ENCODE data around the gene TMIGD2. TPM values are rescaled to one million over a fixed set of nuclear protein-coding genes. Genes with fewer than 3 reads are reported as not detected.

The TMIGD2 gene
- total and polyA plus RNA-seq, 4 donors = 0.16 to 0.94 (median 0.48) TPM

DNA sequence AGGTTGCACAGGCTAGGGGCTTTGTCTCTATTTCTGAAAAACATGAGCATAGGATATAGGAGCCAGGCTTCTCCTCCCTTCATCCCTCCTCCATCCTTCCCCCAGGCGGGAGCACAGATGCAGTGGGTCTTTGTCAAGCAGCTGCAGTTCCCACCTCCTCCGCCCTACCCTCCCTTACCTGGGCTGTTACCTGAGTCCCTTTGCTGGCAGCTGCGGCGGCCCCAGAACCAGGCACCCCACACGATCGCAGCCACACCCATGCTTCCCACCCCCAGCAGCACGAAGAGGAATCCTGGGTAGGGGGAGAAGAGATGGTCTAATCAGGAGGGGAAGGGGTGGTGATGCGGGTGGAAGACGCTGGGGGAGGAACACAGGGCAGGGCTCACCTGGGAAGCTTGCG lies 7.8 kb downstream of the TMIGD2 start:
- H3K27me3 ChIP-seq (ENCODE audit: control insufficient read depth in 4 of 4, insufficient read depth in 4 of 4, low read length in 3 of 4) = no peaks in the 10 kb centered on the region
- WGBS = 68% methylated on average over 10 of the region's 10 CpGs
- no peak for TF ChIP-seq YY1 (IDR thresholded peaks at IDR 0.05)
- no peak for TF ChIP-seq GABPA (IDR thresholded peaks at IDR 0.05 in 1 of 2, conservative IDR thresholded peaks at IDR 0.05 in 1 of 2)
- TF ChIP-seq NR2F2 (IDR thresholded peaks at IDR 0.05) = no peak
- TF ChIP-seq RXRA (IDR thresholded peaks at IDR 0.05) = no peak
- no peak for TF ChIP-seq ZBTB33 (IDR thresholded peaks at IDR 0.05)
- no peak for TF ChIP-seq FOXA1 (IDR thresholded peaks at IDR 0.05)
- no peak for TF ChIP-seq SP1 (IDR thresholded peaks at IDR 0.05)
- TF ChIP-seq EGR1 (IDR thresholded peaks at IDR 0.05; ENCODE audit: low read depth in 2 of 2) = no peak
- TF ChIP-seq FOXA2 (IDR thresholded peaks at IDR 0.05) = no peak
- TF ChIP-seq JUND (IDR thresholded peaks at IDR 0.05) = no peak
- TF ChIP-seq CTCF (IDR thresholded peaks at IDR 0.05; ENCODE audit: low read depth, low read length, missing input control) = no peak
- no peak for TF ChIP-seq HNF4G (IDR thresholded peaks at IDR 0.05)
- no peak for TF ChIP-seq HNF4A (conservative IDR thresholded peaks at IDR 0.05)
- TF ChIP-seq, protein P1, sequence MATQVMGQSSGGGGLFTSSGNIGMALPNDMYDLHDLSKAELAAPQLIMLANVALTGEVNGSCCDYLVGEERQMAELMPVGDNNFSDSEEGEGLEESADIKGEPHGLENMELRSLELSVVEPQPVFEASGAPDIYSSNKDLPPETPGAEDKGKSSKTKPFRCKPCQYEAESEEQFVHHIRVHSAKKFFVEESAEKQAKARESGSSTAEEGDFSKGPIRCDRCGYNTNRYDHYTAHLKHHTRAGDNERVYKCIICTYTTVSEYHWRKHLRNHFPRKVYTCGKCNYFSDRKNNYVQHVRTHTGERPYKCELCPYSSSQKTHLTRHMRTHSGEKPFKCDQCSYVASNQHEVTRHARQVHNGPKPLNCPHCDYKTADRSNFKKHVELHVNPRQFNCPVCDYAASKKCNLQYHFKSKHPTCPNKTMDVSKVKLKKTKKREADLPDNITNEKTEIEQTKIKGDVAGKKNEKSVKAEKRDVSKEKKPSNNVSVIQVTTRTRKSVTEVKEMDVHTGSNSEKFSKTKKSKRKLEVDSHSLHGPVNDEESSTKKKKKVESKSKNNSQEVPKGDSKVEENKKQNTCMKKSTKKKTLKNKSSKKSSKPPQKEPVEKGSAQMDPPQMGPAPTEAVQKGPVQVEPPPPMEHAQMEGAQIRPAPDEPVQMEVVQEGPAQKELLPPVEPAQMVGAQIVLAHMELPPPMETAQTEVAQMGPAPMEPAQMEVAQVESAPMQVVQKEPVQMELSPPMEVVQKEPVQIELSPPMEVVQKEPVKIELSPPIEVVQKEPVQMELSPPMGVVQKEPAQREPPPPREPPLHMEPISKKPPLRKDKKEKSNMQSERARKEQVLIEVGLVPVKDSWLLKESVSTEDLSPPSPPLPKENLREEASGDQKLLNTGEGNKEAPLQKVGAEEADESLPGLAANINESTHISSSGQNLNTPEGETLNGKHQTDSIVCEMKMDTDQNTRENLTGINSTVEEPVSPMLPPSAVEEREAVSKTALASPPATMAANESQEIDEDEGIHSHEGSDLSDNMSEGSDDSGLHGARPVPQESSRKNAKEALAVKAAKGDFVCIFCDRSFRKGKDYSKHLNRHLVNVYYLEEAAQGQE (IDR thresholded peaks at IDR 0.05) = no peak
- TF ChIP-seq ATF3 (IDR thresholded peaks at IDR 0.05) = no peak
- TF ChIP-seq TAF1 (conservative IDR thresholded peaks at IDR 0.05) = no peak
- TF ChIP-seq, protein P2, sequence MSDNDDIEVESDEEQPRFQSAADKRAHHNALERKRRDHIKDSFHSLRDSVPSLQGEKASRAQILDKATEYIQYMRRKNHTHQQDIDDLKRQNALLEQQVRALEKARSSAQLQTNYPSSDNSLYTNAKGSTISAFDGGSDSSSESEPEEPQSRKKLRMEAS (IDR thresholded peaks at IDR 0.05) = no peak
- no peak for TF ChIP-seq RAD21 (IDR thresholded peaks at IDR 0.05)

More for the DNA sequence above, 7.8 kb downstream of the TMIGD2 start:
- no peak for DNase-seq (ENCODE audit: low spot score)
- Histone ChIP-seq H3K36me3 (ENCODE audit: control insufficient read depth in 4 of 4, insufficient read depth in 3 of 4, low read depth in 1 of 4, low read length in 3 of 4) (no peaks in the 10 kb centered on the region), H3K4me3 (ENCODE audit: low read depth in 1 of 3, low read length in 3 of 3) (no peak overlapping the region), H3K9me3 (ENCODE audit: control insufficient read depth in 4 of 4, low read length in 3 of 4) (no peaks in the 10 kb centered on the region), H3K9ac (ENCODE audit: low read depth in 1 of 2, low read length in 2 of 2) (no peak overlapping the region), H3K27ac (ENCODE audit: low read depth in 1 of 2, low read length in 2 of 2) (no peak overlapping the region), H3K4me1 (ENCODE audit: control insufficient read depth in 4 of 4, insufficient read depth in 4 of 4, low read length in 3 of 4) (no peaks in the 10 kb centered on the region)
